Stimulated activated CD4-positive, alpha-beta T cell treated with anti-CD3 and anti-CD28 coated beads, Interleukin-12 subunit alpha, Interleukin-12 subunit beta, amount 100 ng/mL, for 24 hours (primary cell): Measurements from ENCODE around the gene SUPT3H.

ENCODE experiments used
- DNase-seq, 2 experiments: peaks; one replicate each; pipeline ENCODE4 v3.0.0-alpha.2; 2020; ENCODE audit warnings: low read depth in 2 of 2

The SUPT3H gene

GRCh38 chr6:44841829-44842228 lies 535.9 kb downstream of the SUPT3H start:
- no peak for DNase-seq

GRCh38 chr6:44837741-44838140 lies 540.0 kb downstream of the SUPT3H start:
- no peak for DNase-seq

- DNase-seq, result no peak
Observed at GRCh38 chr6:44837255-44837654, 540.5 kb downstream of the SUPT3H start.

GRCh38 chr6:44833248-44833647 lies 544.5 kb downstream of the SUPT3H start:
- no peak for DNase-seq

- no peak for DNase-seq
Observed at GRCh38 chr6:44831002-44831610, 546.6 kb downstream of the SUPT3H start.

GRCh38 chr6:44829836-44830235 lies 547.9 kb downstream of the SUPT3H start:
- no peak for DNase-seq

GRCh38 chr6:44828780-44829179 lies 549.0 kb downstream of the SUPT3H start:
- no peak for DNase-seq

GRCh38 chr6:44826025-44826676 lies 551.6 kb downstream of the SUPT3H start:
- no peak for DNase-seq

- DNase-seq, result no peak
Observed at GRCh38 chr6:44825273-44825672, 552.5 kb downstream of the SUPT3H start.

- no peak for DNase-seq
Observed at GRCh38 chr6:44824567-44824966, 553.2 kb downstream of the SUPT3H start.

- no peak for DNase-seq
Observed at GRCh38 chr6:44820759-44821158, 557.0 kb downstream of the SUPT3H start.

GRCh38 chr6:44820321-44820720 lies 557.4 kb downstream of the SUPT3H start:
- DNase-seq, result no peak

GRCh38 chr6:44811456-44811855 lies 566.3 kb downstream of the SUPT3H start:
- no peak for DNase-seq

- DNase-seq, result no peak
Observed at GRCh38 chr6:44809258-44809657, 568.5 kb downstream of the SUPT3H start.

GRCh38 chr6:44808148-44808547 lies 569.6 kb downstream of the SUPT3H start:
- no peak for DNase-seq

GRCh38 chr6:44806656-44807055 lies 571.1 kb downstream of the SUPT3H start:
- no peak for DNase-seq

GRCh38 chr6:44805238-44805846 lies 572.4 kb downstream of the SUPT3H start:
- DNase-seq, result no peak

GRCh38 chr6:44804546-44805159 lies 573.1 kb downstream of the SUPT3H start:
- no peak for DNase-seq

- DNase-seq, result no peak
Observed at GRCh38 chr6:44804016-44804415, 573.7 kb downstream of the SUPT3H start.

GRCh38 chr6:44800784-44801592 lies 576.7 kb downstream of the SUPT3H start:
- no peak for DNase-seq

- no peak for DNase-seq
Observed at GRCh38 chr6:44800171-44800783, 577.5 kb downstream of the SUPT3H start.

GRCh38 chr6:44797746-44798145 lies 580.0 kb downstream of the SUPT3H start:
- no peak for DNase-seq
